Liver (tissue), 9 donors: ENCODE results near the gene ATG9B. TPM values are rescaled to one million over a fixed set of nuclear protein-coding genes. Genes with fewer than 3 reads are reported as not detected.

Experiments
- DNase-seq: peaks from one replicate; pipeline ENCODE4 v3.0.0-alpha.2; 2017; ENCODE audit warnings: low spot score
- H3K27ac ChIP-seq, 2 donors: one replicate each; pipeline ENCODE4 v1.7.0; 2013; ENCODE audit warnings: inconsistent platforms in 2 of 2, low read length in 2 of 2, control low read depth in 1 of 2, low read depth in 1 of 2, mild to moderate bottlenecking in 1 of 2
- H3K27me3 ChIP-seq, 4 donors: one replicate each; pipeline versions ENCODE4 v1.6.1 to v1.7.0; 2013; ENCODE audit warnings: low read length in 3 of 4, inconsistent platforms in 1 of 4, mild to moderate bottlenecking in 1 of 4, moderate library complexity in 1 of 4; ENCODE audit not compliant: control insufficient read depth in 4 of 4, insufficient read depth in 4 of 4
- H3K36me3 ChIP-seq, 4 donors: one replicate each; pipeline versions ENCODE4 v1.6.1 to v1.7.0; 2013; ENCODE audit warnings: low read length in 3 of 4, mild to moderate bottlenecking in 3 of 4, low read depth in 1 of 4, moderate library complexity in 1 of 4; ENCODE audit not compliant: control insufficient read depth in 4 of 4, insufficient read depth in 3 of 4
- H3K4me1 ChIP-seq, 4 donors: one replicate each; pipeline versions ENCODE4 v1.6.1 to v1.7.0; 2013; ENCODE audit warnings: low read length in 3 of 4, mild to moderate bottlenecking in 3 of 4, moderate library complexity in 1 of 4; ENCODE audit not compliant: control insufficient read depth in 4 of 4, insufficient read depth in 4 of 4
- H3K4me3 ChIP-seq, 3 donors: one replicate each; pipeline versions ENCODE4 v1.6.1 to v1.7.0; 2013; ENCODE audit warnings: low read length in 3 of 3, control low read depth in 1 of 3, low read depth in 1 of 3, mild to moderate bottlenecking in 1 of 3
- H3K9ac ChIP-seq, 2 donors: one replicate each; pipeline ENCODE4 v1.7.0; 2013; ENCODE audit warnings: low read length in 2 of 2, mild to moderate bottlenecking in 2 of 2, moderate library complexity in 2 of 2, control low read depth in 1 of 2, low read depth in 1 of 2
- H3K9me3 ChIP-seq, 4 donors: one replicate each; pipeline versions ENCODE4 v1.6.1 to v1.7.0; 2013; ENCODE audit warnings: low read length in 3 of 4; ENCODE audit not compliant: control insufficient read depth in 4 of 4
- EGR1 ChIP-seq, 2 donors: IDR thresholded peaks; 2 replicates each; pipeline ENCODE4 v1.6.1; 2016 to 2018; ENCODE audit warnings: antibody characterized with exemption in 2 of 2, low read depth in 2 of 2
- FOXA1 ChIP-seq: IDR thresholded peaks from 2 replicates; pipeline ENCODE4 v1.6.1; 2016; ENCODE audit warnings: antibody characterized with exemption
- FOXA2 ChIP-seq: IDR thresholded peaks from 2 replicates; pipeline ENCODE4 v1.6.1; 2016; ENCODE audit warnings: antibody characterized with exemption
- GABPA ChIP-seq, 2 donors: IDR thresholded peaks in 1 of 2; conservative IDR thresholded peaks in 1 of 2; 2 replicates each; pipeline ENCODE4 v1.6.1; 2016; ENCODE audit warnings: antibody characterized with exemption in 2 of 2, mild to moderate bottlenecking in 1 of 2, moderate library complexity in 1 of 2
- HNF4A ChIP-seq, 2 donors: conservative IDR thresholded peaks; 2 replicates each; pipeline ENCODE4 v1.6.1; 2016; ENCODE audit warnings: antibody characterized with exemption in 2 of 2, mild to moderate bottlenecking in 2 of 2
- HNF4G ChIP-seq: IDR thresholded peaks from 2 replicates; pipeline ENCODE4 v1.6.1; 2016; ENCODE audit warnings: antibody characterized with exemption
- JUND ChIP-seq, 2 donors: IDR thresholded peaks; 2 replicates each; pipeline ENCODE4 v1.6.1; 2016; ENCODE audit warnings: antibody characterized with exemption in 2 of 2
- MAX ChIP-seq: IDR thresholded peaks from 2 replicates; pipeline ENCODE4 v1.6.1; 2016; ENCODE audit warnings: antibody characterized with exemption
- NR2F2 ChIP-seq: IDR thresholded peaks from 2 replicates; pipeline ENCODE4 v1.6.1; 2016; ENCODE audit warnings: antibody characterized with exemption
- RAD21 ChIP-seq, 2 donors: IDR thresholded peaks; 2 replicates each; pipeline ENCODE4 v1.6.1; 2016; ENCODE audit warnings: antibody characterized with exemption in 2 of 2, mild to moderate bottlenecking in 2 of 2
- RXRA ChIP-seq, 2 donors: IDR thresholded peaks; 2 replicates each; pipeline ENCODE4 v1.6.1; 2017 to 2018; ENCODE audit warnings: antibody characterized with exemption in 2 of 2, mild to moderate bottlenecking in 1 of 2
- SP1 ChIP-seq: IDR thresholded peaks from 2 replicates; pipeline ENCODE4 v1.6.1; 2018; ENCODE audit warnings: antibody characterized with exemption, mild to moderate bottlenecking
- TAF1 ChIP-seq: conservative IDR thresholded peaks from 2 replicates; pipeline ENCODE4 v1.6.1; 2016; ENCODE audit warnings: antibody characterized with exemption, mild to moderate bottlenecking
- YY1 ChIP-seq: IDR thresholded peaks from 2 replicates; pipeline ENCODE4 v1.6.1; 2016; ENCODE audit warnings: antibody characterized with exemption, mild to moderate bottlenecking
- ZBTB33 ChIP-seq: IDR thresholded peaks from 2 replicates; pipeline ENCODE4 v1.6.1; 2016; ENCODE audit warnings: antibody characterized with exemption
- WGBS: extraction: QIAGEN DNeasy Blood & Tissue Kit; methylation state at CpG from one replicate; pipeline ENCODE4 v1.1.7; 2013; 5-methylcytosine and 5-hydroxymethylcytosine counted together
- polyA plus RNA-seq, 2 donors: library from polyadenylated mRNA; stranded (reverse) in 1 of 2; unstranded in 1 of 2; fragments of 200-250 nt in 1 of 2; fragments of >200 nt in 1 of 2; fragmentation: Nextera tagmentation in 1 of 2; extraction: Ambion mirVana in 1 of 2; gene quantifications; one replicate each; pipeline versions ENCODE4 v1.2.1 to v1.2.3, GENCODE V29; 2013 to 2015
- total RNA-seq, 2 donors: library from RNA; depleted of rRNA; stranded (reverse); fragments of >200 nt; gene quantifications; one replicate each; pipeline ENCODE4 v1.2.3, GENCODE V29; 2014
- TF ChIP-seq, protein P1 (sequence below): IDR thresholded peaks from 2 replicates; pipeline ENCODE4 v1.6.1; 2016; ENCODE audit warnings: antibody characterized with exemption
- TF ChIP-seq, protein P2 (sequence below): fragments of 150-350 bp; IDR thresholded peaks from 2 replicates; pipeline ENCODE4 v1.5.1; 2017; ENCODE audit warnings: improper control_type of control experiment, low read depth, low read length; ENCODE audit not compliant: missing input control
- TF ChIP-seq, protein P3 (sequence below): IDR thresholded peaks from 2 replicates; pipeline ENCODE4 v1.6.1; 2016; ENCODE audit warnings: antibody characterized with exemption, mild to moderate bottlenecking
- donor health status: healthy.
- donor health status: healthy.
- donor health status: healthy.
- donor health status: healthy.
- donor health status: healthy.

Gene ATG9B
- total and polyA plus RNA-seq, 4 donors, result 0.61 TPM; not detected in 3

- H3K36me3 ChIP-seq, result no peaks in the 10 kb centered on the region
- peak in 1 of 2 donors; percentile 13 for TF ChIP-seq GABPA (IDR thresholded peaks at IDR 0.05 in 1 of 2, conservative IDR thresholded peaks at IDR 0.05 in 1 of 2)
- TF ChIP-seq, protein P1, sequence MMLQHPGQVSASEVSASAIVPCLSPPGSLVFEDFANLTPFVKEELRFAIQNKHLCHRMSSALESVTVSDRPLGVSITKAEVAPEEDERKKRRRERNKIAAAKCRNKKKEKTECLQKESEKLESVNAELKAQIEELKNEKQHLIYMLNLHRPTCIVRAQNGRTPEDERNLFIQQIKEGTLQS, result no peak
- TF ChIP-seq JUND (IDR thresholded peaks at IDR 0.05), result no peak
- no peak for TF ChIP-seq HNF4G
- no peak for TF ChIP-seq ZBTB33
- TF ChIP-seq TAF1, result no peak
- no peak for TF ChIP-seq HNF4A (conservative IDR thresholded peaks at IDR 0.05)
- no peak for TF ChIP-seq FOXA1
- peak; percentile 38 for TF ChIP-seq MAX
- TF ChIP-seq RXRA (IDR thresholded peaks at IDR 0.05), result no peak
- peak; percentile 51 for TF ChIP-seq SP1
- no peak for TF ChIP-seq YY1
- TF ChIP-seq, protein P2, sequence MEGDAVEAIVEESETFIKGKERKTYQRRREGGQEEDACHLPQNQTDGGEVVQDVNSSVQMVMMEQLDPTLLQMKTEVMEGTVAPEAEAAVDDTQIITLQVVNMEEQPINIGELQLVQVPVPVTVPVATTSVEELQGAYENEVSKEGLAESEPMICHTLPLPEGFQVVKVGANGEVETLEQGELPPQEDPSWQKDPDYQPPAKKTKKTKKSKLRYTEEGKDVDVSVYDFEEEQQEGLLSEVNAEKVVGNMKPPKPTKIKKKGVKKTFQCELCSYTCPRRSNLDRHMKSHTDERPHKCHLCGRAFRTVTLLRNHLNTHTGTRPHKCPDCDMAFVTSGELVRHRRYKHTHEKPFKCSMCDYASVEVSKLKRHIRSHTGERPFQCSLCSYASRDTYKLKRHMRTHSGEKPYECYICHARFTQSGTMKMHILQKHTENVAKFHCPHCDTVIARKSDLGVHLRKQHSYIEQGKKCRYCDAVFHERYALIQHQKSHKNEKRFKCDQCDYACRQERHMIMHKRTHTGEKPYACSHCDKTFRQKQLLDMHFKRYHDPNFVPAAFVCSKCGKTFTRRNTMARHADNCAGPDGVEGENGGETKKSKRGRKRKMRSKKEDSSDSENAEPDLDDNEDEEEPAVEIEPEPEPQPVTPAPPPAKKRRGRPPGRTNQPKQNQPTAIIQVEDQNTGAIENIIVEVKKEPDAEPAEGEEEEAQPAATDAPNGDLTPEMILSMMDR, result peak; percentile 69
- no peak for TF ChIP-seq FOXA2
- peak; percentile 85 for TF ChIP-seq NR2F2
- TF ChIP-seq, protein P3, sequence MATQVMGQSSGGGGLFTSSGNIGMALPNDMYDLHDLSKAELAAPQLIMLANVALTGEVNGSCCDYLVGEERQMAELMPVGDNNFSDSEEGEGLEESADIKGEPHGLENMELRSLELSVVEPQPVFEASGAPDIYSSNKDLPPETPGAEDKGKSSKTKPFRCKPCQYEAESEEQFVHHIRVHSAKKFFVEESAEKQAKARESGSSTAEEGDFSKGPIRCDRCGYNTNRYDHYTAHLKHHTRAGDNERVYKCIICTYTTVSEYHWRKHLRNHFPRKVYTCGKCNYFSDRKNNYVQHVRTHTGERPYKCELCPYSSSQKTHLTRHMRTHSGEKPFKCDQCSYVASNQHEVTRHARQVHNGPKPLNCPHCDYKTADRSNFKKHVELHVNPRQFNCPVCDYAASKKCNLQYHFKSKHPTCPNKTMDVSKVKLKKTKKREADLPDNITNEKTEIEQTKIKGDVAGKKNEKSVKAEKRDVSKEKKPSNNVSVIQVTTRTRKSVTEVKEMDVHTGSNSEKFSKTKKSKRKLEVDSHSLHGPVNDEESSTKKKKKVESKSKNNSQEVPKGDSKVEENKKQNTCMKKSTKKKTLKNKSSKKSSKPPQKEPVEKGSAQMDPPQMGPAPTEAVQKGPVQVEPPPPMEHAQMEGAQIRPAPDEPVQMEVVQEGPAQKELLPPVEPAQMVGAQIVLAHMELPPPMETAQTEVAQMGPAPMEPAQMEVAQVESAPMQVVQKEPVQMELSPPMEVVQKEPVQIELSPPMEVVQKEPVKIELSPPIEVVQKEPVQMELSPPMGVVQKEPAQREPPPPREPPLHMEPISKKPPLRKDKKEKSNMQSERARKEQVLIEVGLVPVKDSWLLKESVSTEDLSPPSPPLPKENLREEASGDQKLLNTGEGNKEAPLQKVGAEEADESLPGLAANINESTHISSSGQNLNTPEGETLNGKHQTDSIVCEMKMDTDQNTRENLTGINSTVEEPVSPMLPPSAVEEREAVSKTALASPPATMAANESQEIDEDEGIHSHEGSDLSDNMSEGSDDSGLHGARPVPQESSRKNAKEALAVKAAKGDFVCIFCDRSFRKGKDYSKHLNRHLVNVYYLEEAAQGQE, result no peak
- no peak for TF ChIP-seq EGR1 (IDR thresholded peaks at IDR 0.05; ENCODE audit: low read depth in 2 of 2)
- peak; percentile 79 to 85 for TF ChIP-seq RAD21 (IDR thresholded peaks at IDR 0.05)
- DNase-seq, result peak; percentile 75
- H3K4me1 ChIP-seq, result peaks cover 0 to 10% (median 6%) of the 10 kb centered on the region in 4 donors
- peaks cover 0 to 4% (median under 1%) of the 10 kb centered on the region in 4 donors for H3K9me3 ChIP-seq
- H3K9ac ChIP-seq, result no peak overlapping the region
- H3K27me3 ChIP-seq, result peaks cover 0 to 2% (median 0%) of the 10 kb centered on the region in 4 donors
- H3K4me3 ChIP-seq, result no peak overlapping the region
- 19% methylated on average over 31 of the region's 31 CpGs for WGBS
- H3K27ac ChIP-seq, result peak overlapping the region; percentile 66 to 70
These were observed 35.8 kb downstream of the ATG9B start for GRCh38 chr7:150988230-150989226.
